HepG2 (cell line): ENCODE results near the gene AGAP1.

ENCODE experiments used
- EZH2 ChIP-seq: conservative IDR thresholded peaks from 2 replicates; pipeline ENCODE4 v1.6.1; 2012; ENCODE audit warnings: mild to moderate bottlenecking, low read depth, low read length, moderate library complexity
- GFI1 ChIP-seq: sonication (generic); formaldehyde crosslinking; IDR thresholded peaks from 2 replicates; pipeline ENCODE4 v1.5.0; 2020; ENCODE audit warnings: missing genetic modification reagents, mild to moderate bottlenecking, borderline replicate concordance
- PCBP1 ChIP-seq: fragments of 200-400 bp; formaldehyde crosslinking; IDR thresholded peaks from 2 replicates; pipeline ENCODE4 v1.6.1; 2017; ENCODE audit warnings: mild to moderate bottlenecking, low read depth, low read length, borderline replicate concordance
- POLR2A ChIP-seq, 2 experiments: IDR thresholded peaks; 2 replicates each; pipeline ENCODE4 v1.6.1; 2011; ENCODE audit warnings: low read depth in 2 of 2, low read length in 2 of 2, mild to moderate bottlenecking in 1 of 2, moderate library complexity in 1 of 2; ENCODE audit not compliant: insufficient read depth in 1 of 2
- SNAPC2 ChIP-seq: sonication (generic); formaldehyde crosslinking; IDR thresholded peaks from 2 replicates; pipeline ENCODE4 v1.8.1; 2022; ENCODE audit warnings: mild to moderate bottlenecking, missing genetic modification reagents
- SUZ12 ChIP-seq: fragments of 150-350 bp; IDR thresholded peaks from 2 replicates; pipeline ENCODE4 v1.6.1; 2014; ENCODE audit warnings: low read depth, low read length
- ZNF639 ChIP-seq: conservative IDR thresholded peaks from 2 replicates; pipeline ENCODE4 v1.6.1; 2018; ENCODE audit warnings: missing genetic modification reagents
- TF ChIP-seq, protein P1 (sequence below), 2 experiments: sonication (generic) in 1 of 2; formaldehyde crosslinking in 1 of 2; IDR thresholded peaks; 2 replicates each; pipeline versions ENCODE4 v1.5.1 to v1.6.1; 2011 to 2020; ENCODE audit warnings: borderline replicate concordance in 1 of 2, low read depth in 1 of 2, low read length in 1 of 2, mild to moderate bottlenecking in 1 of 2, missing genetic modification reagents in 1 of 2, moderate library complexity in 1 of 2
- TF ChIP-seq, protein P2 (sequence below): sonication (generic); formaldehyde crosslinking; IDR thresholded peaks from 2 replicates; pipeline ENCODE4 v1.5.0; 2020; ENCODE audit warnings: mild to moderate bottlenecking, missing genetic modification reagents, borderline replicate concordance

DNA sequence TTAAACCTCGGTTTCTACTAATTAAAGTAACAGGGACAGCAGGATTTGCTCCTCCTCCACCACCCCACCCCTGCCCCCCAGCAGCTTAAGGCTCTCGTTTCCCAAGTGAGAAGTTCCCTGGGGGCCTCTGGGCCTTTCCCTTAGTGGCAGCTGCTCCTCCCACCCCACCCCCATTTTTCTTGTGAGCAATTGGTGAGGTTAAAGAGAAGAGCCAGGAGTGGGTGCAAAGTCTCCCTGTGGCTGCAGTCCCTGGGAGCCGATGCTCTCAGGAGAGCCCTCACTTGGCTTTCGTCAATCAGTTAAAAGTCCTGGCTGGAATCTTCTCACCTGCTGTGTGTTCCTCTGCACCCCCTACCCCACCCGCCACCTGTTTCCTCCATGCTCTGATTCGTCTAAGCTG, 48.7 kb upstream of the AGAP1 start:
- TF ChIP-seq, protein P1, sequence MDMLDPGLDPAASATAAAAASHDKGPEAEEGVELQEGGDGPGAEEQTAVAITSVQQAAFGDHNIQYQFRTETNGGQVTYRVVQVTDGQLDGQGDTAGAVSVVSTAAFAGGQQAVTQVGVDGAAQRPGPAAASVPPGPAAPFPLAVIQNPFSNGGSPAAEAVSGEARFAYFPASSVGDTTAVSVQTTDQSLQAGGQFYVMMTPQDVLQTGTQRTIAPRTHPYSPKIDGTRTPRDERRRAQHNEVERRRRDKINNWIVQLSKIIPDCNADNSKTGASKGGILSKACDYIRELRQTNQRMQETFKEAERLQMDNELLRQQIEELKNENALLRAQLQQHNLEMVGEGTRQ (IDR thresholded peaks at IDR 0.05; ENCODE audit: low read depth, low read length) = no peak
- TF ChIP-seq, protein P1 (CRISPR knock-in tag; IDR thresholded peaks at IDR 0.05; ENCODE audit: borderline replicate concordance) = no peak
- no peak for TF ChIP-seq GFI1 (CRISPR knock-in tag)
- TF ChIP-seq EZH2 = no peak
- no peak for TF ChIP-seq ZNF639 (CRISPR knock-in tag)
- TF ChIP-seq SNAPC2 = no peak
- TF ChIP-seq POLR2A (IDR thresholded peaks at IDR 0.05; ENCODE audit: insufficient read depth in 1 of 2, low read depth in 2 of 2, low read length in 2 of 2) = no peak
- TF ChIP-seq PCBP1 = no peak
- no peak for TF ChIP-seq SUZ12
- TF ChIP-seq, protein P2, sequence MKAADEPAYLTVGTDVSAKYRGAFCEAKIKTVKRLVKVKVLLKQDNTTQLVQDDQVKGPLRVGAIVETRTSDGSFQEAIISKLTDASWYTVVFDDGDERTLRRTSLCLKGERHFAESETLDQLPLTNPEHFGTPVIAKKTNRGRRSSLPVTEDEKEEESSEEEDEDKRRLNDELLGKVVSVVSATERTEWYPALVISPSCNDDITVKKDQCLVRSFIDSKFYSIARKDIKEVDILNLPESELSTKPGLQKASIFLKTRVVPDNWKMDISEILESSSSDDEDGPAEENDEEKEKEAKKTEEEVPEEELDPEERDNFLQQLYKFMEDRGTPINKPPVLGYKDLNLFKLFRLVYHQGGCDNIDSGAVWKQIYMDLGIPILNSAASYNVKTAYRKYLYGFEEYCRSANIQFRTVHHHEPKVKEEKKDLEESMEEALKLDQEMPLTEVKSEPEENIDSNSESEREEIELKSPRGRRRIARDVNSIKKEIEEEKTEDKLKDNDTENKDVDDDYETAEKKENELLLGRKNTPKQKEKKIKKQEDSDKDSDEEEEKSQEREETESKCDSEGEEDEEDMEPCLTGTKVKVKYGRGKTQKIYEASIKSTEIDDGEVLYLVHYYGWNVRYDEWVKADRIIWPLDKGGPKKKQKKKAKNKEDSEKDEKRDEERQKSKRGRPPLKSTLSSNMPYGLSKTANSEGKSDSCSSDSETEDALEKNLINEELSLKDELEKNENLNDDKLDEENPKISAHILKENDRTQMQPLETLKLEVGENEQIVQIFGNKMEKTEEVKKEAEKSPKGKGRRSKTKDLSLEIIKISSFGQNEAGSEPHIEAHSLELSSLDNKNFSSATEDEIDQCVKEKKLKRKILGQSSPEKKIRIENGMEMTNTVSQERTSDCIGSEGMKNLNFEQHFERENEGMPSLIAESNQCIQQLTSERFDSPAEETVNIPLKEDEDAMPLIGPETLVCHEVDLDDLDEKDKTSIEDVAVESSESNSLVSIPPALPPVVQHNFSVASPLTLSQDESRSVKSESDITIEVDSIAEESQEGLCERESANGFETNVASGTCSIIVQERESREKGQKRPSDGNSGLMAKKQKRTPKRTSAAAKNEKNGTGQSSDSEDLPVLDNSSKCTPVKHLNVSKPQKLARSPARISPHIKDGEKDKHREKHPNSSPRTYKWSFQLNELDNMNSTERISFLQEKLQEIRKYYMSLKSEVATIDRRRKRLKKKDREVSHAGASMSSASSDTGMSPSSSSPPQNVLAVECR (CRISPR knock-in tag) = no peak
